SU-DHL-6 (cell line): ENCODE measurements around the gene STK40.
A peak's percentile ranks its signal among the peaks of the same experiment; 100 is the strongest.

Experiments
- H2AFZ ChIP-seq: fragments of 200-600 bp; sonication (generic); 2 replicates; pipeline ENCODE4 v1.6.1; 2014; ENCODE audit warnings: low read depth, mild to moderate bottlenecking, moderate library complexity, mixed read lengths, antibody characterized with exemption, low read length; ENCODE audit not compliant: severe bottlenecking
- H3F3A ChIP-seq: fragments of 200-600 bp; shearing (Covaris generic); 2 replicates; pipeline ENCODE4 v1.6.0; 2016; ENCODE audit warnings: antibody characterized with exemption, mild to moderate bottlenecking; ENCODE audit not compliant: insufficient read depth
- H3K27ac ChIP-seq: fragments of 200-600 bp; sonication (generic); 2 replicates; pipeline ENCODE4 v1.5.1; 2016; ENCODE audit warnings: low read depth, mild to moderate bottlenecking, low read length, moderate library complexity, mixed read lengths
- H3K27me3 ChIP-seq: fragments of 200-600 bp; sonication (generic), shearing (Covaris generic); 2 replicates; pipeline ENCODE4 v1.6.0; 2014; ENCODE audit warnings: mild to moderate bottlenecking, low read length
- H3K36me3 ChIP-seq: fragments of 200-600 bp; sonication (generic); 2 replicates; pipeline ENCODE4 v1.6.1; 2014; ENCODE audit warnings: mild to moderate bottlenecking, low read length, mixed read lengths
- H3K4me2 ChIP-seq: fragments of 300-600, 200-600 bp; shearing (Covaris generic), sonication (generic); 2 replicates; pipeline ENCODE4 v1.6.0; 2014; ENCODE audit warnings: low read length, low read depth, mild to moderate bottlenecking; ENCODE audit not compliant: poor library complexity, severe bottlenecking
- H3K4me3 ChIP-seq: fragments of 200-600 bp; sonication (generic); 2 replicates; pipeline ENCODE4 v1.5.1; 2014; ENCODE audit warnings: antibody characterized with exemption, low read length, mild to moderate bottlenecking, mixed read lengths; ENCODE audit not compliant: insufficient read depth, poor library complexity, severe bottlenecking
- H3K79me2 ChIP-seq: fragments of 200-600 bp; sonication (generic); 2 replicates; pipeline ENCODE4 v1.6.1; 2014; ENCODE audit warnings: mild to moderate bottlenecking, low read length, moderate library complexity; ENCODE audit not compliant: insufficient read depth
- H3K9ac ChIP-seq: fragments of 200-600 bp; sonication (generic); 2 replicates; pipeline ENCODE4 v1.7.0; 2014; ENCODE audit warnings: mild to moderate bottlenecking, low read length
- H3K9me2 ChIP-seq: fragments of 200-600 bp; sonication (generic); replicated peaks from 2 replicates; pipeline ENCODE4 v1.6.1; 2014; ENCODE audit warnings: low read length; ENCODE audit not compliant: insufficient read depth
- H3K9me3 ChIP-seq: fragments of 200-600 bp; sonication (generic); 2 replicates; pipeline ENCODE4 v1.6.1; 2014; ENCODE audit warnings: low read length, mixed read lengths; ENCODE audit not compliant: insufficient read depth
- H4K20me1 ChIP-seq: fragments of 200-600 bp; sonication (generic); 2 replicates; pipeline ENCODE4 v1.6.1; 2014; ENCODE audit warnings: low read depth, mild to moderate bottlenecking, antibody characterized with exemption, low read length, moderate library complexity, mixed read lengths
- EZH2phosphoT487 ChIP-seq: fragments of 200-600 bp; sonication (generic), shearing (Covaris generic); conservative IDR thresholded peaks from 2 replicates; pipeline ENCODE4 v1.6.1; 2018; ENCODE audit warnings: mild to moderate bottlenecking, antibody characterized with exemption, low read length, moderate library complexity, mixed read lengths
- TF ChIP-seq, protein P1 (sequence below): fragments of 200-600 bp; sonication (generic); IDR thresholded peaks from one replicate; pipeline ENCODE4 v1.5.1; 2017; ENCODE audit warnings: antibody characterized with exemption, mild to moderate bottlenecking, low read length, moderate library complexity; ENCODE audit not compliant: insufficient read depth, poor library complexity, severe bottlenecking

Gene STK40

GRCh38 chr1:36425791-36426190, 40.1 kb upstream of the STK40 start:
- Histone ChIP-seq H3K27ac (no peak overlapping the region), H3K9me2 (no peaks in the 10 kb centered on the region), H3K27me3 (no peaks in the 10 kb centered on the region), H2AFZ (no peak overlapping the region), H3K4me2 (no peak overlapping the region), H3K36me3 (no peaks in the 10 kb centered on the region), H4K20me1 (no peaks in the 10 kb centered on the region), H3K9ac (no peak overlapping the region), H3K4me3 (no peak overlapping the region), H3K79me2 (no peaks in the 10 kb centered on the region), H3K9me3 (no peaks in the 10 kb centered on the region), H3F3A (no peaks in the 10 kb centered on the region)
- no peak for TF ChIP-seq EZH2phosphoT487
- TF ChIP-seq, protein P1, sequence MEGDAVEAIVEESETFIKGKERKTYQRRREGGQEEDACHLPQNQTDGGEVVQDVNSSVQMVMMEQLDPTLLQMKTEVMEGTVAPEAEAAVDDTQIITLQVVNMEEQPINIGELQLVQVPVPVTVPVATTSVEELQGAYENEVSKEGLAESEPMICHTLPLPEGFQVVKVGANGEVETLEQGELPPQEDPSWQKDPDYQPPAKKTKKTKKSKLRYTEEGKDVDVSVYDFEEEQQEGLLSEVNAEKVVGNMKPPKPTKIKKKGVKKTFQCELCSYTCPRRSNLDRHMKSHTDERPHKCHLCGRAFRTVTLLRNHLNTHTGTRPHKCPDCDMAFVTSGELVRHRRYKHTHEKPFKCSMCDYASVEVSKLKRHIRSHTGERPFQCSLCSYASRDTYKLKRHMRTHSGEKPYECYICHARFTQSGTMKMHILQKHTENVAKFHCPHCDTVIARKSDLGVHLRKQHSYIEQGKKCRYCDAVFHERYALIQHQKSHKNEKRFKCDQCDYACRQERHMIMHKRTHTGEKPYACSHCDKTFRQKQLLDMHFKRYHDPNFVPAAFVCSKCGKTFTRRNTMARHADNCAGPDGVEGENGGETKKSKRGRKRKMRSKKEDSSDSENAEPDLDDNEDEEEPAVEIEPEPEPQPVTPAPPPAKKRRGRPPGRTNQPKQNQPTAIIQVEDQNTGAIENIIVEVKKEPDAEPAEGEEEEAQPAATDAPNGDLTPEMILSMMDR = no peak

- Histone ChIP-seq H3K27ac (no peak overlapping the region), H3K4me2 (no peak overlapping the region), H3K4me3 (no peak overlapping the region), H3K9ac (no peak overlapping the region), H2AFZ (no peak overlapping the region), H3K36me3 (no peaks in the 10 kb centered on the region), H3K9me2 (no peaks in the 10 kb centered on the region), H3F3A (no peaks in the 10 kb centered on the region), H3K27me3 (no peaks in the 10 kb centered on the region), H3K9me3 (no peaks in the 10 kb centered on the region), H3K79me2 (no peaks in the 10 kb centered on the region), H4K20me1 (no peaks in the 10 kb centered on the region)
- TF ChIP-seq, protein P1 = no peak
- TF ChIP-seq EZH2phosphoT487 = no peak
Measured at GRCh38 chr1:36421649-36422048, 35.9 kb upstream of the STK40 start.

DNA sequence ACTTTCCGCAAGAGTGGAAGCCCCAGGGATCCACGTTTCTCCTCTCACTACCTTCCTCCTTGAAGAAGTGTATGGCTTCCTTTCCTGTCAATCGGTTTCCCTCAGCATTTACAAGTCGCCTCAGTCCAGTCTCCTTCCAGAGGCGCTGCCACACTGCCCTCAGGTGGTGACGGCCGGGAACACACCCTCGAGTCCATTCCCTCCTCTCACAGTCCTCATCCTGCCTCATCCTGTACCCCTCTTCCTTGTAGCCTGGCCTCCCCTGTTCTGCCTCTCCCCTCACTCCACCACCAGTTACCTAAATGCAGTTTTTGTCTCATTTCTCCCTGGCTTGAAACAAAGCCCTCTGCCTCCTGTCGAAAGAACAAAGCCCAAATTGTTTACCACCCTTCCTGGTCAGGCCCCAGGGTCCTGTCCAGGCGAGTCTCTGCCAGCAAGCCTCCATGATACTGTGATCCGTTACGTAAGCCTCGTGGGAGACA, 35.2 kb upstream of the STK40 start:
- no peaks in the 10 kb centered on the region for H3K79me2 ChIP-seq
- H3K9me3 ChIP-seq = no peaks in the 10 kb centered on the region
- no peak overlapping the region for H3K4me3 ChIP-seq
- no peak overlapping the region for H3K27ac ChIP-seq
- H3K36me3 ChIP-seq = no peaks in the 10 kb centered on the region
- H3F3A ChIP-seq = no peaks in the 10 kb centered on the region
- peak overlapping the region; percentile 66 for H2AFZ ChIP-seq
- TF ChIP-seq, protein P1 = peak; percentile 80
- TF ChIP-seq EZH2phosphoT487 = no peak
- no peak overlapping the region for H3K9ac ChIP-seq
- H3K27me3 ChIP-seq = no peaks in the 10 kb centered on the region
- no peaks in the 10 kb centered on the region for H3K9me2 ChIP-seq
- no peaks in the 10 kb centered on the region for H4K20me1 ChIP-seq
- no peak overlapping the region for H3K4me2 ChIP-seq
